GM21367 (cell line): Measurements from ENCODE around the gene GDF11.

Experiments used
- ATAC-seq: cut with Tn5 transposase; IDR thresholded peaks from one replicate; pipeline ENCODE4 v1.9.1; 2021; ENCODE audit not compliant: unreplicated experiment

Gene GDF11

GRCh38 chr12:55706568-55707218, 36.2 kb upstream of the GDF11 start:
- ATAC-seq = no peak

DNA sequence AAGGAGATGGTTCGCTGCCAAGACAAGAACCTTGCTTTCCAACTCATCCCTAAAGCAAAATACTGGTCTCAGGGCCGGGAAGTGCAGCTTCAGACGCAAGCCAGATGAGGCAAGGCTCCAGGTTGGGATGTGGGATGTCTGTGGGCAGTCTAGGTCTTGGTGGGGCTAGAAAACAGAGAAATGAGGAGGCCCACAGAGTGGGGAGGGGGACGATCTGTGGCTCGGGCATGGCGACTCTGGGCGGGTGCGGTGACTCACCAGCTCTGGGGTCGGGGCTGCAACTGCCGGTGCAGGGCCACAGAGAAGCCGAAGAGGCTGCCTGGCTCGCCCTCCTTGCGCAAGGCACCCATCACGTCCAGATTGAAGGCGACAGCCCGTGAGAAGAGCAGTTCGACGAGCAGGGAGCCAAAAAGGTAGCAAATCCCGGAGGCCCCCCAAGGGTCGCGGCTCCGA, 35.7 kb upstream of the GDF11 start:
- ATAC-seq = no peak

- peak; percentile 72 for ATAC-seq
These were observed 34.9 kb upstream of the GDF11 start, which contains the start of gene ITGA7 for GRCh38 chr12:55707841-55708694. Gene ITGA7, minus strand, starts transcription at chr12:55707904. Its CDS starts 222 bp downstream, at chr12:55707682.

DNA sequence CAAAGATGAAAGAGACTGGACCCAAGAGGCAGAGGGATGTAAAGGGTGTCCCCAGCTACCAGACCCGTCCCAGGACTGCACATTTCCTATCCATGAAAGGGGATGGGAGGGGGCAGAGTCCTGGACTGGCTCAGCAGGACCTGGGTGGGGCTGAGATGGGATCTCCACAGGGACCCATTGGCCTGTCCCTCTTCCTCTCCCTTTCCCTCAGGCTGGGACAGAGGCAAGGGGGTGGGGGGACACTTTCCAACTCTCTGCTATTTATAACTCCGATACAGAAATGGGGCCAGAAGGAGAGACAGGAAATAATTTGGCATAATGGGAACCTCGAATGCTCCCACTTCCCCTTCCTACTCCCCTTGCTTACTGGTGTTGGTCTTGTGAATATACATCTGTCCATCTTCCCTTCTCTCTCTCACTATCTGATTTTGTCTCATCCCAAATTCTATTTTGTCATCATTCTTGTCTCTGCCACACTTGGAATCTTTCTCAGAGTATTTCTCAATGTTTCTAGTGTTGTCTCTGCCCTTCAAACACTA, 34.2 kb upstream of the GDF11 start:
- no peak for ATAC-seq

DNA sequence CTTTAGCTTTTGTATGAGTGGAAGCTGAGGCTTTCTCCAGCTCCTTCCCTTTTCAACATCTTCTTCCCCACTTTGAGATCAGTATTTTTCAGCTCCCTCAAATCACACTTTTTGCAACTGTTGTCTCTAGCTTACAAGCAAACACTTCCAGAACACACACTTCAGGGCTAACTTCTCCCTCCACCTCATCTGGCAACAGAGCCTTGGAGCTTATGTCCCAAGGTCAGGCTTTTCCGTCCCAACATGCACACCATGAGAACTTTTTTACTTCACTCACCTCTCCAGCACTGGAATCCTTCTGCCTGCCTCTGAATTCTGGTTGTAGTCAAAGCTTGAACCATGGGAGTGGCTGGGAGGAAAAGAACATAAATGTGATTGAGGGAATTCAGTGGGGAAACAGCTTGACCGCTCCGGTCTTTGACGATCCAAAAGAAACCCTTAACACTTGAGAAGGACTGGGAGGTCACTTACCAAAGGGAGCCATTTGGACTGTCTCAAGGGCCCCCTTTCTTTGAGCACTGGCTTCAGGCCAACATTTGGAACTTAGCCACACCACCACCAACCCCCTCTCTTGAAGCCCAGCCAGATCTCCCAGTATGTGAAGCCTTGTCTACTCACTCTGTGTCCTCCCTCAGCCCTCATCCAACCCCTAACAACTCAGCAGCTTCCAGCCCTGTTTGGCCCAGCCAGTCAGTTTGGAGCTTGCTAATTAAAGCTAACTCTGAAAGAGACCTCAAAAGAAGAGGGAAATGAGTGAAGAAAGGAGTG, 31.0 kb upstream of the GDF11 start:
- ATAC-seq = no peak

DNA sequence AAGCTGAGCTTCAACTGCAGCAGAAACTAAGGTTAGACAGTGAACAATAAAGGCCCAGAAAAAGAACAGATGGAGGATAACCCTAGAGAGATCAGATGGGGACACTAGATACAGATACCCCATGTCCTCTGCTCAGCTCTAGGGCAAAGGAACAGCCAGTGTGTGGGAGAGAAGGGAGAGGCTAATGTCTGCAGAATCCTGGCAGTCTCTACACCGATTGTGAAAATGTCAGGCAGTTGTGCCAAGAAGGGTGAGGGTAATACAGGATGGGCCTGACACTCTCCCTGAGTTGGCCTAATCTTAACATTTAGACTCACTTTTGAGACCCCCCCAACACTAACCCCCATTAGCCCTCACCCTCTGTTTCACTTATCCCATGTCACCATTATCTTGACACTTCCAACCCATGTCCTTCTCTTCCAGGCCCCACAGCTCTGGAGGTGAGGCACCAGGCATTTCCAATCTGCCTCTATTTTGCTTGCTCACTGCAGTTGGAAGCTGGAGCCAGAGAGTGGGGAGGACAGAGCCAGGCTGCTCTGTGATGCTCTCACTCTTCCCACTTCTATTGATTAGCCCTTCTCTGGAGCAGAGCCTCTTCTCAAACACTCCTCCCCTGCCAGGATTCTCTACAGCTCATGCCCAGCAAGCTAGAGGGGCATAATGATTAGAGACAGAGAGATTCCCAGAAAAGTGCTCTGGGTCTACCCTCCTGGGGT, 30.1 kb upstream of the GDF11 start:
- ATAC-seq = no peak

- ATAC-seq = no peak
These were observed 29.2 kb upstream of the GDF11 start for GRCh38 chr12:55713721-55714120.

GRCh38 chr12:55715169-55715764, 27.7 kb upstream of the GDF11 start:
- peak; percentile 7 for ATAC-seq

DNA sequence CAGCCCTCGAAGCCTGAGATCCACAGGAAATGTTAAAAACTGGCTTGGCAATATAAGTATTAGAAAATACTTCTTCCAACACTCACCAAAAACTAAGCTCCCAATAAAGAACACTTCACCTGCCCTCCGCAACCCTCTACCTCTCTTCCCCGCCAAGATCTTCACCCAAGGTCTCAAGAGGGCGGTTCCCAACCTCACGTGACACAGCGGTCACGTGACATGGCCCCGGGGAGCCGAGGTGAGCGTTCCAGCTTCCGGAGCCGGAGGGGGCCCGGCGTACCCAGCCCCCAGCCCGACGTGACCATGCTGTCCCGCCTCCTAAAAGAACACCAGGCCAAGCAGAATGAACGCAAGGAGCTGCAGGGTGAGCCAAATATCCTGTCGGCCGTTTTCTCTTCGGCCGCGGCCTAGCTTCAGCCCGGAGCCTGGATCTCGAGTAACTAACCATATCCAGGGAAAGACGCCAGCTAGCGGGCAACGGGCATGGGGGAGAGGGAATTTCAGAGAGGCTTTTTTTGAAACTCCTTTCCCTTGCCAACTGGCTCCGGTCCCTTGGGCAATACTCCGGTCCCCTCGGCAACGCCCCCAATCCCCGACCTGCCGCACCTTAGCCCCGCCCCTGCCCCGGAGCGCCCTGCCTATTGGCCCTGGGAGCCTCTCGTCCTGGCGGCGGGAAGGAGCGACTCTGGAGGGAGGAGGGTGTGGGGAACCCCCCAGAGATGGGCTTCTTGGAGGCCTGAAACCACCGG, 26.9 kb upstream of the GDF11 start, which contains the start of gene BLOC1S1:
Gene BLOC1S1, plus strand, starts transcription at position 214 of the 749 bp plus-strand sequence. Its CDS starts 6 bp downstream, at position 220.
- ATAC-seq = peak; percentile 77

- no peak for ATAC-seq
These were observed 26.4 kb upstream of the GDF11 start for GRCh38 chr12:55716582-55716957.

GRCh38 chr12:55717011-55718007, 25.6 kb upstream of the GDF11 start:
- no peak for ATAC-seq

DNA sequence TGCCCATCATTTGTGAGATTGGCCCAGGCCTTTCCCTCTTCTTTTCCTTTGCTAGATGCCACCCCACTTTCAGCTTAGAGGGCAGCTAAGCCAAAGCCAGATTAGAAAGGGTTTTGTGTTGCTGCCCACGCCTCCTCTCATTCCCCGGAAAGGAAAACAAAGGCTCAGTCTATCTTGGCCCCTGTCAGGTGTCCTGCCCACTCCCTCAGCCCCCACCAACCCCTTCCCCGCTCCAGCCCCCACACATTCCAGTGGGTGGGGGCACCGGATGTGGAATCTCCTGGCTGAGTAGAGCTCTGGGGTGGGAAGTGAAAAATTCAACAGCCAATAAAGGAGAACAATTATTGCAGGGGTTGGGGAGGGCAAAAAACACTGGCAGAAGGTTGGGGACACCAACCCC, 24.9 kb upstream of the GDF11 start:
- no peak for ATAC-seq

- no peak for ATAC-seq
These were observed 24.2 kb upstream of the GDF11 start for GRCh38 chr12:55718624-55719275.

- no peak for ATAC-seq
These were observed 23.6 kb upstream of the GDF11 start for GRCh38 chr12:55719371-55719770.

DNA sequence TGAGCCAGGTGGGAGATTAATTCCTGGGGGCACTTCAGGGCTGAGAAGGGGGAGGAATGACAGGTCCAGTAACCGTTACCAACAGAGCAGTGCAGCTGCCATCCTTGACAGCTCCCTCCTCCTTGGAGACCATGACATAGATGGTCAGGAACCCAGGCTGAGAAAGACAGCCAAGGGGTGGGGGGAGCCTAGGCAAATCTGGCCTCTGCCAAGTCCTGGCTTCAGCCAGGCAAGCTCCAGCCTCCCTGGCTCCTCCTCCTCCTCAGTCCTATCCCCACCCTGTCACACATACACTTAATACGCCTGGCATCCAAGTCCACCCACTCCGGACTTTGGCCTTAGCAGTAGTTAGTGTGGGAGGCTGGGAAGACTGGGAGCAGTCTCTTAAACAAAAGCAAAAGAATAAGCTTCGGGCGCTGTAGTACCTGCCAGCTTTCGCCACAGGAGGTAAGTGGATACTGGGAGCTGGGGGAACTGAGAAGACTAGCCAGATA, 22.8 kb upstream of the GDF11 start, which contains the start of gene RDH5:
Gene RDH5, plus strand, starts transcription at position 323 of the 494 bp plus-strand sequence. CDS start 792 bp downstream, outside the sequence.
- no peak for ATAC-seq

DNA sequence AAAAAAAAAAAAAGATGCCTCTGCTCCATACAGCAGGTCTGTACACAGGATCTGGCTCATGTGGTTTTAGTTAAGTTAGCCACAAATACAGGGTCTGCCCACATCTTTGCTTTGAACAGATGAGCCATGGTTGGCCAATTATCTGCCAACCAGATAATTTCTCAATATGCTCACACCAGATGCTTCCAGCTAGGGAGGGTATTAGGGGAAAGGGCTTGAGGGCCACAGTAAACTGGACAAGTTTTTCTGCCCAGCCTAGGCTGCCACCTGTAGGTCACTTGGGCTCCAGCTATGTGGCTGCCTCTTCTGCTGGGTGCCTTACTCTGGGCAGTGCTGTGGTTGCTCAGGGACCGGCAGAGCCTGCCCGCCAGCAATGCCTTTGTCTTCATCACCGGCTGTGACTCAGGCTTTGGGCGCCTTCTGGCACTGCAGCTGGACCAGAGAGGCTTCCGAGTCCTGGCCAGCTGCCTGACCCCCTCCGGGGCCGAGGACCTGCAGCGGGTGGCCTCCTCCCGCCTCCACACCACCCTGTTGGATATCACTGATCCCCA, 22.0 kb upstream of the GDF11 start:
- ATAC-seq = no peak

DNA sequence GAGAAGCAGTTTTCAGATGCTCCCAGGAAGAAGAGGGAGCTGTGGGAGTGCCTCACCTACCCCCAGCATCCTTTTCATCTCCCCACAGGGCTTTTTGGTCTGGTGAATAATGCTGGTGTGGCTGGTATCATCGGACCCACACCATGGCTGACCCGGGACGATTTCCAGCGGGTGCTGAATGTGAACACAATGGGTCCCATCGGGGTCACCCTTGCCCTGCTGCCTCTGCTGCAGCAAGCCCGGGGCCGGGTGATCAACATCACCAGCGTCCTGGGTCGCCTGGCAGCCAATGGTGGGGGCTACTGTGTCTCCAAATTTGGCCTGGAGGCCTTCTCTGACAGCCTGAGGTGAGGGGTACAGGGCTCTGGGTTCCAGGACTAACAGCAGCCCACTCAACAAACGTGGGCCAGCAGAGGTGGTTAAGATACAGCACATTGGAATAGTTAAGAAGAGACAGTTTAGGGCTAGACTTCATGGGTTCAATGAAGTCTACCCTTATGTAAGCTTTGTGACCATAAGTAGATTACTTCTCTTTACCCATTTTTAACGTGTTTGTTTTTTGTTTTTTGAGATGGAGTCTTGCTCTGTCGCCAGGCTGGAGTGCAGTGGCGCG, 21.2 kb upstream of the GDF11 start:
- ATAC-seq = no peak
